Right atrium auricular region (tissue), 2 donors: ENCODE data around the gene UBAC2. TPM values are rescaled to one million over a fixed set of nuclear protein-coding genes. Genes with fewer than 3 reads are reported as not detected.

Experiments used
- DNase-seq: peaks from one replicate; pipeline ENCODE4 v3.0.0-alpha.2; 2019; ENCODE audit warnings: low spot score
- H3K27ac ChIP-seq, 2 donors: fragments of 200-600 bp; sonication (generic); 1 replicate in 1 of 2; 2 replicates in 1 of 2; pipeline ENCODE4 v1.5.1; 2016 to 2019
- H3K27me3 ChIP-seq, 2 donors: fragments of 200-600 bp; sonication (generic); one replicate each; pipeline versions ENCODE4 v1.5.1 to v1.6.0; 2017 to 2019
- H3K36me3 ChIP-seq: fragments of 200-600 bp; sonication (generic); one replicate; pipeline ENCODE4 v1.5.1; 2016
- H3K4me1 ChIP-seq, 2 donors: fragments of 200-600 bp; sonication (generic); one replicate each; pipeline versions ENCODE4 v1.5.1 to v1.6.0; 2017 to 2019
- H3K4me3 ChIP-seq, 2 donors: fragments of 200-600 bp; sonication (generic); 1 replicate in 1 of 2; 2 replicates in 1 of 2; pipeline ENCODE4 v1.5.1; 2017 to 2019; ENCODE audit warnings: mild to moderate bottlenecking in 1 of 2, moderate library complexity in 1 of 2
- H3K9me3 ChIP-seq, 2 donors: fragments of 200-600 bp; sonication (generic); one replicate each; pipeline ENCODE4 v1.5.1; 2019
- CTCF ChIP-seq, 2 donors: fragments of 200-600 bp; sonication (generic); IDR thresholded peaks; one replicate each; pipeline ENCODE4 v1.5.1; 2019; ENCODE audit warnings: antibody characterized with exemption in 2 of 2
- total RNA-seq, 2 donors: library from RNA; depleted of rRNA; stranded (reverse); fragments of >200 nt; gene quantifications; one replicate each; pipeline ENCODE4 v1.1.0, GENCODE V29; 2016

Gene UBAC2
- total RNA-seq, 2 donors from 2014 or later = 47.5 to 50.7 TPM

DNA sequence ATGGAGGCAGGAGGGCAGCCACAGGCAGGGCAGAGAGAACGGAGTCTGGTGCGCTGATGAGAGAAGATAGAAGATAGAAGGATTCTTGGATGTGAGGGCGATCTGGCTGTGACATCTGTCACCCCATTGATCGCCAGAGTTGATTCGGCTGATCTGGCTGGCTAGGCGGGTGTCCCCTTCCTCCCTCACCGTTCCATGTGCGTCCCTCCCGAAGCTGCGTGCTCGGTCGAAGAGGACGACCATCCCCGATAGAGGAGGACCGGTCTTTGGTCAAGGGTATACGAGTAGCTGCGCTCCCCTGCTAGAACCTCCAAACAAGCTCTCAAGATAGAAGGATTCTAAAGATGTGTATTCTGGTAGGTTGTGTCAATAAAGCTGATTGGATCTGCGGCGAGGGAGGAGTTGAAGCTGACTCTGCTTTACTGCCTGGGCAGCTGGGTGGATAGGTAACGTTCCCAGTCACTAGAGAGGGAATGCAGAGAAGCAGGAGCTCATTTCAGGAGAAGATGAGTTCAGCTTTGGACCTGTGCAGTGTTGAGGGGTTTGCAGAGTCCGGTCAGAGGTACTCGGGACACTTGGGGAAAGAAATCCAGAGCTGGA, 5.1 kb downstream of the UBAC2 start:
- Histone ChIP-seq H3K4me1 (peaks cover 0 to 36% of the 10 kb centered on the region in 2 donors), H3K9me3 (no peaks in the 10 kb centered on the region), H3K27ac (no peak overlapping the region), H3K36me3 (no peaks in the 10 kb centered on the region), H3K27me3 (no peaks in the 10 kb centered on the region), H3K4me3 (no peak overlapping the region)
- no peak for TF ChIP-seq CTCF (IDR thresholded peaks at IDR 0.05)
- DNase-seq = no peak

- Histone ChIP-seq H3K4me3 (no peak overlapping the region), H3K4me1 (peaks cover 0 to 36% of the 10 kb centered on the region in 2 donors), H3K36me3 (no peaks in the 10 kb centered on the region), H3K9me3 (no peaks in the 10 kb centered on the region), H3K27me3 (no peaks in the 10 kb centered on the region), H3K27ac (no peak overlapping the region)
- TF ChIP-seq CTCF (IDR thresholded peaks at IDR 0.05) = no peak
- DNase-seq = peak; percentile 26
Observed at GRCh38 chr13:99206226-99206625, 5.6 kb downstream of the UBAC2 start.

- no peak overlapping the region for H3K4me3 ChIP-seq
- no peak for TF ChIP-seq CTCF (IDR thresholded peaks at IDR 0.05)
- H3K27me3 ChIP-seq = no peaks in the 10 kb centered on the region
- H3K36me3 ChIP-seq = no peaks in the 10 kb centered on the region
- no peaks in the 10 kb centered on the region for H3K9me3 ChIP-seq
- no peak overlapping the region for H3K27ac ChIP-seq
- DNase-seq = no peak
- peaks cover 0 to 31% of the 10 kb centered on the region in 2 donors for H3K4me1 ChIP-seq
Observed at GRCh38 chr13:99206873-99207272, 6.2 kb downstream of the UBAC2 start.

DNA sequence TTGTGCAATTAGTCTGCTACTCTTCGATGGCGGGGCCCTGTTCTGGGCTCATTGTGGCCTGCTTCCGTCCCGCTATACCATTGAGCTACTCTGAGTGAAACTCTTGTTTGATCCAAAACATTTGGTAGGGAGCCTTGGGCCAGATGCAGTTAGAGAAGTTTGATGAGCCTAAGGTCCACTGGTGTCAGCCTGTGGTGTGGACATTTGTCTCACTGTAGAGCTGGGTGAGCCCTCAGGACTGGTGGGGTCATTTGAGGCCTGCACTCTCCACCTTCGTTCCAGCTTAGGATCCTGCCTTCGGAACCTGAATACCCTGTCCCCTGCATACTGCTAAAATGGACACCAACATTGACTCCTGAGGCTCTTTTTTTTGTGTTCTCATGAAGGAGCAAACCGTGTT, 6.9 kb downstream of the UBAC2 start:
- H3K36me3 ChIP-seq = no peaks in the 10 kb centered on the region
- H3K9me3 ChIP-seq = no peaks in the 10 kb centered on the region
- peaks cover 0 to 25% of the 10 kb centered on the region in 2 donors for H3K4me1 ChIP-seq
- no peak overlapping the region for H3K4me3 ChIP-seq
- H3K27me3 ChIP-seq = no peaks in the 10 kb centered on the region
- peak; percentile 43 for DNase-seq
- H3K27ac ChIP-seq = no peak overlapping the region
- no peak for TF ChIP-seq CTCF (IDR thresholded peaks at IDR 0.05)

DNA sequence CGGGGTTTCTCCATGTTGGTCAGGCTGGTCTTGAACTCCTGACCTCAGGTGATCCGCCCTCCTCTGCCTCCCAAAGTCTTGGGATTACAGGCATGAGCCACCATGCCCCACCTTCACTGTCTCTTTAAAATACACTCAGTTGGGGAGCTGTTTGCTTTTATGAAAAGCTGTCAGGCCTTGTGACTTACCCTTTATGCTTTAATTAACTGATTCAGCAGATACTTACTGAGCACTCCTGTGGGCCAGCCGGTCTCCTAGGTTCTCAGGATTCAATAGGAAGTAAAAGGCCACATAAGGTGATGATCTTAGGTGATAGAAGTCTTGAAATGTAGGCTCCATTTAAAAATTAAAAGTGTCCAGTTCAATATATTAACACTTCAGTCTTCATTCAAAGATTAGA, 7.5 kb downstream of the UBAC2 start:
- H3K4me3 ChIP-seq = no peak overlapping the region
- H3K9me3 ChIP-seq = no peaks in the 10 kb centered on the region
- peak; percentile 18 for DNase-seq
- TF ChIP-seq CTCF (IDR thresholded peaks at IDR 0.05) = no peak
- H3K4me1 ChIP-seq = peaks cover 0 to 21% of the 10 kb centered on the region in 2 donors
- H3K27ac ChIP-seq = no peak overlapping the region
- no peaks in the 10 kb centered on the region for H3K36me3 ChIP-seq
- H3K27me3 ChIP-seq = no peaks in the 10 kb centered on the region
